ENCODE data around the gene SSTR3. TPM values are rescaled to one million over a fixed set of nuclear protein-coding genes. Genes with fewer than 3 reads are reported as not detected.

SSTR3 gene
- total RNA-seq, 1 experiment from 2014 or later, result 0.22 TPM

GRCh38 chr22:37239336-37240239 is 27.3 kb upstream of the SSTR3 start (continued):
- TF ChIP-seq ZNF425 (CRISPR knock-in tag; conservative IDR thresholded peaks at IDR 0.05), result no peak

GRCh38 chr22:37237371-37238268 is 25.3 kb upstream of the SSTR3 start:
- H3K36me3 Mint-ChIP-seq, result no peaks in the 10 kb centered on the region
- peaks cover 2% of the 10 kb centered on the region for H3K27me3 Mint-ChIP-seq (ENCODE audit: low read depth)
- no peak overlapping the region for H3K27ac Mint-ChIP-seq
- TF ChIP-seq GABPB1 (CRISPR knock-in tag; IDR thresholded peaks at IDR 0.05) (no peak), FOXP1 (CRISPR knock-in tag; IDR thresholded peaks at IDR 0.05; ENCODE audit: borderline replicate concordance) (no peak)
- ChIA-PET POLR2A (no interaction called here), CTCF (interaction anchor here (0.5 to 3.5 kb wide), 9 partner anchors 8 to 370 kb away, joined by 3 to 25 read pairs (median 5); no protein-coding TSS in a partner anchor)
- DNase-seq (ENCODE audit: low spot score), result no peak
- no peaks in the 10 kb centered on the region for H3K9me3 Mint-ChIP-seq
- no peak for ATAC-seq
- H3K4me3 Mint-ChIP-seq, result no peak overlapping the region
- peaks cover 16% of the 10 kb centered on the region for H3K4me1 Mint-ChIP-seq

- POLR2A ChIA-PET, result no interaction called here
- Mint-ChIP-seq H3K9me3 (no peaks in the 10 kb centered on the region), H3K36me3 (no peaks in the 10 kb centered on the region), H3K4me3 (no peak overlapping the region), H3K27ac (no peak overlapping the region), H3K27me3 (ENCODE audit: low read depth) (peaks cover 2% of the 10 kb centered on the region), H3K4me1 (peaks cover 10% of the 10 kb centered on the region)
- DNase-seq (ENCODE audit: low spot score) (no peak), ATAC-seq (no peak)
- CTCF ChIA-PET, result no interaction called here
- TF ChIP-seq ZNF138 (CRISPR knock-in tag; conservative IDR thresholded peaks at IDR 0.05), result no peak
Observed at GRCh38 chr22:37235897-37236607, 23.8 kb upstream of the SSTR3 start.

- H3K27ac Mint-ChIP-seq, result peak overlapping the region; percentile 79
- H3K27me3 Mint-ChIP-seq (ENCODE audit: low read depth), result peaks cover 2% of the 10 kb centered on the region
- peaks cover 10% of the 10 kb centered on the region for H3K4me1 Mint-ChIP-seq
- H3K9me3 Mint-ChIP-seq, result no peaks in the 10 kb centered on the region
- H3K36me3 Mint-ChIP-seq, result no peaks in the 10 kb centered on the region
- H3K4me3 Mint-ChIP-seq, result no peak overlapping the region
- POLR2A ChIA-PET, result no interaction called here
- CTCF ChIA-PET, result interaction anchor here (1.1 to 1.6 kb wide), 2 partner anchors 10 to 24 kb away, joined by 3 read pairs; partner anchors contain the start of gene RAC2
- no peak for DNase-seq (ENCODE audit: low spot score)
- ATAC-seq, result no peak
- TF ChIP-seq TEAD1 (CRISPR knock-in tag; IDR thresholded peaks at IDR 0.05), result no peak
- TF ChIP-seq ETV6 (CRISPR knock-in tag; IDR thresholded peaks at IDR 0.05), result no peak
- no peak for TF ChIP-seq FOXP1 (CRISPR knock-in tag; IDR thresholded peaks at IDR 0.05; ENCODE audit: borderline replicate concordance)
- no peak for TF ChIP-seq FOXK1 (CRISPR knock-in tag; IDR thresholded peaks at IDR 0.05)
- no peak for TF ChIP-seq MYBL2 (CRISPR knock-in tag; IDR thresholded peaks at IDR 0.05)
- TF ChIP-seq ZNF416 (CRISPR knock-in tag; IDR thresholded peaks at IDR 0.05), result no peak
- TF ChIP-seq HMGXB4 (CRISPR knock-in tag; IDR thresholded peaks at IDR 0.05), result no peak
- no peak for TF ChIP-seq IRF1 (CRISPR knock-in tag; IDR thresholded peaks at IDR 0.05)
- TF ChIP-seq NFE2L1 (CRISPR knock-in tag; IDR thresholded peaks at IDR 0.05), result no peak
- no peak for TF ChIP-seq NR3C1 (CRISPR knock-in tag; conservative IDR thresholded peaks at IDR 0.05; ENCODE audit: low read depth)
- no peak for TF ChIP-seq E2F1 (CRISPR knock-in tag; IDR thresholded peaks at IDR 0.05)
- no peak for TF ChIP-seq ZNF232 (CRISPR knock-in tag; IDR thresholded peaks at IDR 0.05)
- no peak for TF ChIP-seq SP1 (CRISPR knock-in tag; conservative IDR thresholded peaks at IDR 0.05)
Observed at GRCh38 chr22:37234736-37235711, 22.7 kb upstream of the SSTR3 start.

All from WTC11 (cell line).